Measurements from ENCODE around the gene PIK3C2A. TPM values are rescaled to one million over a fixed set of nuclear protein-coding genes. Genes with fewer than 3 reads are reported as not detected.
"Not testable (repeated sequence)": the region's sequence is repeated elsewhere in the genome, so short reads cannot be mapped to it uniquely, and the experiment has no call there.

PIK3C2A gene
- total and polyA plus RNA-seq, 2 donors from 2014 or later, result 9.8 to 107 TPM

- DNase-seq, result no peak
- Histone ChIP-seq H3K9me3 (ENCODE audit: control insufficient read depth in 2 of 3, insufficient read depth in 1 of 3, low read length in 3 of 3) (no peaks in the 10 kb centered on the region), H3K4me3 (ENCODE audit: low read length in 3 of 3) (no peak overlapping the region), H3K27ac (ENCODE audit: low read depth in 2 of 2, low read length in 2 of 2) (no peak overlapping the region), H3K27me3 (ENCODE audit: control insufficient read depth, insufficient read depth, low read length) (no peaks in the 10 kb centered on the region), H3K4me1 (ENCODE audit: control insufficient read depth in 2 of 3, insufficient read depth in 2 of 3, low read depth in 1 of 3, low read length in 3 of 3) (no peaks in the 10 kb centered on the region), H3K9ac (ENCODE audit: low read length in 3 of 3) (no peak overlapping the region), H3K36me3 (ENCODE audit: control insufficient read depth in 2 of 3, insufficient read depth in 3 of 3, low read length in 3 of 3) (no peaks in the 10 kb centered on the region)
- intact Hi-C loops (cut with DNase I), result no loop called here
- TF ChIP-seq CTCF (IDR thresholded peaks at IDR 0.05; ENCODE audit: borderline replicate concordance, extremely low read depth, insufficient read depth), result no peak
- FAIRE-seq, result no peak
Observed at GRCh38 chr11:17233101-17233500, 25.3 kb upstream of the PIK3C2A start.

- Histone ChIP-seq H3K36me3 (ENCODE audit: control insufficient read depth in 2 of 3, insufficient read depth in 3 of 3, low read length in 3 of 3) (no peaks in the 10 kb centered on the region), H3K27me3 (ENCODE audit: control insufficient read depth, insufficient read depth, low read length) (no peaks in the 10 kb centered on the region), H3K4me3 (ENCODE audit: low read length in 3 of 3) (no peak overlapping the region), H3K9ac (ENCODE audit: low read length in 3 of 3) (no peak overlapping the region), H3K27ac (ENCODE audit: low read depth in 2 of 2, low read length in 2 of 2) (no peak overlapping the region), H3K9me3 (ENCODE audit: control insufficient read depth in 2 of 3, insufficient read depth in 1 of 3, low read length in 3 of 3) (no peaks in the 10 kb centered on the region), H3K4me1 (ENCODE audit: control insufficient read depth in 2 of 3, insufficient read depth in 2 of 3, low read depth in 1 of 3, low read length in 3 of 3) (no peaks in the 10 kb centered on the region)
- TF ChIP-seq CTCF (IDR thresholded peaks at IDR 0.05; ENCODE audit: borderline replicate concordance, extremely low read depth, insufficient read depth), result no peak
- FAIRE-seq, result no peak
- intact Hi-C loops (cut with DNase I), result no loop called here
- no peak for DNase-seq
Observed at GRCh38 chr11:17230867-17231851, 23.4 kb upstream of the PIK3C2A start.

- no peak overlapping the region for H3K9ac ChIP-seq (ENCODE audit: low read length in 3 of 3)
- intact Hi-C loops (cut with DNase I), result no loop called here
- no peak for TF ChIP-seq CTCF (IDR thresholded peaks at IDR 0.05; ENCODE audit: borderline replicate concordance, extremely low read depth, insufficient read depth)
- no peaks in the 10 kb centered on the region for H3K36me3 ChIP-seq (ENCODE audit: control insufficient read depth in 2 of 3, insufficient read depth in 3 of 3, low read length in 3 of 3)
- no peaks in the 10 kb centered on the region for H3K4me1 ChIP-seq (ENCODE audit: control insufficient read depth in 2 of 3, insufficient read depth in 2 of 3, low read depth in 1 of 3, low read length in 3 of 3)
- FAIRE-seq (no peak), DNase-seq (no peak)
- no peaks in the 10 kb centered on the region for H3K9me3 ChIP-seq (ENCODE audit: control insufficient read depth in 2 of 3, insufficient read depth in 1 of 3, low read length in 3 of 3)
- no peak overlapping the region for H3K27ac ChIP-seq (ENCODE audit: low read depth in 2 of 2, low read length in 2 of 2)
- H3K4me3 ChIP-seq (ENCODE audit: low read length in 3 of 3), result no peak overlapping the region
- no peaks in the 10 kb centered on the region for H3K27me3 ChIP-seq (ENCODE audit: control insufficient read depth, insufficient read depth, low read length)
Observed at GRCh38 chr11:17229481-17230152, 21.8 kb upstream of the PIK3C2A start.

- DNase-seq; H3K4me3 ChIP-seq (ENCODE audit: low read length in 3 of 3); intact Hi-C loops (cut with DNase I); H3K27ac ChIP-seq (ENCODE audit: low read depth in 2 of 2, low read length in 2 of 2); H3K4me1 ChIP-seq (ENCODE audit: control insufficient read depth in 2 of 3, insufficient read depth in 2 of 3, low read depth in 1 of 3, low read length in 3 of 3); H3K27me3 ChIP-seq (ENCODE audit: control insufficient read depth, insufficient read depth, low read length); H3K9ac ChIP-seq (ENCODE audit: low read length in 3 of 3); H3K36me3 ChIP-seq (ENCODE audit: control insufficient read depth in 2 of 3, insufficient read depth in 3 of 3, low read length in 3 of 3); FAIRE-seq; H3K9me3 ChIP-seq (ENCODE audit: control insufficient read depth in 2 of 3, insufficient read depth in 1 of 3, low read length in 3 of 3): not testable (repeated sequence)
Observed at GRCh38 chr11:17228186-17228925, 20.6 kb upstream of the PIK3C2A start.

All from kidney (tissue), 14 donors.